ENCODE data around the gene ZMYND8. TPM values are rescaled to one million over a fixed set of nuclear protein-coding genes. Genes with fewer than 3 reads are reported as not detected.

ZMYND8 gene
- polyA plus RNA-seq, 1 donor from 2014 or later = 16.8 TPM

DNA sequence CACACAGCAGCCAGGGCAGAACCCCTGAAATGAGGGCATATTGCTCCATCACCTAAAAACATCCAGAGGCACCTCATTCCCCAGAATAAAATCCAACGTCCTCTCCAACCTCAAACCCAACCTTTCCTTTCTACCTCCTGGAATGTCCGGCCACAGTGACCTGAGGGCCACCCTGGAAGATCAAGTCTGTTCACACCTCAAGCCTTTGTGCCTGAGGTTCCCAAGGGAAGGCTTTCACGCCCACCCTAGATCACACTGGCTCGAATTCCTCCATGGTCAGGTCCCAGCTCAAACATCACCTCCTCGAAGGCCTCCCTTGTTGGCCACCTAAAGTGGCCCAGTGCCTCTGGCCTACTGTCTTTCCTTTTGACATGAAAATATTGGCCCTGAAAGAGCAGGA is 88.9 kb downstream of the ZMYND8 start:
- Histone ChIP-seq H3F3A (ENCODE audit: insufficient read depth, low read length, poor library complexity, severe bottlenecking) (no peaks in the 10 kb centered on the region), H3K9me2 (ENCODE audit: insufficient read depth, low read length) (no peaks in the 10 kb centered on the region), H3K79me2 (replicated peaks; ENCODE audit: insufficient read depth, low read length) (no peaks in the 10 kb centered on the region), H3K36me3 (ENCODE audit: insufficient read depth, low read length) (no peaks in the 10 kb centered on the region), H3K9me3 (ENCODE audit: low read length) (no peaks in the 10 kb centered on the region), H2AFZ (ENCODE audit: low read depth, low read length) (no peak overlapping the region), H3K4me2 (ENCODE audit: low read length) (no peak overlapping the region), H4K20me1 (ENCODE audit: insufficient read depth) (no peaks in the 10 kb centered on the region), H3K9ac (ENCODE audit: low read length) (no peak overlapping the region), H3K27me3 (ENCODE audit: insufficient read depth, low read depth, low read length) (no peaks in the 10 kb centered on the region), H3K4me3 (ENCODE audit: low read length) (no peak overlapping the region), H3K27ac (ENCODE audit: low read length) (no peak overlapping the region)
- TF ChIP-seq RAD21 (conservative IDR thresholded peaks at IDR 0.05) (no peak), EP300 (conservative IDR thresholded peaks at IDR 0.05; ENCODE audit: poor library complexity, severe bottlenecking) (no peak)

GRCh38 chr20:47266847-47267515 is 89.5 kb downstream of the ZMYND8 start:
- Histone ChIP-seq H3K4me2 (ENCODE audit: low read length) (no peak overlapping the region), H3K36me3 (ENCODE audit: insufficient read depth, low read length) (no peaks in the 10 kb centered on the region), H4K20me1 (ENCODE audit: insufficient read depth) (no peaks in the 10 kb centered on the region), H3K9me2 (ENCODE audit: insufficient read depth, low read length) (no peaks in the 10 kb centered on the region), H3K79me2 (replicated peaks; ENCODE audit: insufficient read depth, low read length) (no peaks in the 10 kb centered on the region), H3K9me3 (ENCODE audit: low read length) (no peaks in the 10 kb centered on the region), H3K27me3 (ENCODE audit: insufficient read depth, low read depth, low read length) (no peaks in the 10 kb centered on the region), H3F3A (ENCODE audit: insufficient read depth, low read length, poor library complexity, severe bottlenecking) (no peaks in the 10 kb centered on the region), H3K9ac (ENCODE audit: low read length) (no peak overlapping the region), H3K27ac (ENCODE audit: low read length) (no peak overlapping the region), H2AFZ (ENCODE audit: low read depth, low read length) (no peak overlapping the region), H3K4me3 (ENCODE audit: low read length) (no peak overlapping the region)
- TF ChIP-seq POLR2AphosphoS5 (IDR thresholded peaks at IDR 0.05) = no peak

GRCh38 chr20:47265984-47266383 is 90.5 kb downstream of the ZMYND8 start:
- no peak overlapping the region for H3K4me2 ChIP-seq (ENCODE audit: low read length)
- no peaks in the 10 kb centered on the region for H3K9me2 ChIP-seq (ENCODE audit: insufficient read depth, low read length)
- H3K9ac ChIP-seq (ENCODE audit: low read length) = no peak overlapping the region
- no peaks in the 10 kb centered on the region for H3K79me2 ChIP-seq (replicated peaks; ENCODE audit: insufficient read depth, low read length)
- no peak overlapping the region for H2AFZ ChIP-seq (ENCODE audit: low read depth, low read length)
- no peaks in the 10 kb centered on the region for H3K36me3 ChIP-seq (ENCODE audit: insufficient read depth, low read length)
- no peaks in the 10 kb centered on the region for H3K27me3 ChIP-seq (ENCODE audit: insufficient read depth, low read depth, low read length)
- H4K20me1 ChIP-seq (ENCODE audit: insufficient read depth) = no peaks in the 10 kb centered on the region
- H3K9me3 ChIP-seq (ENCODE audit: low read length) = no peaks in the 10 kb centered on the region
- no peaks in the 10 kb centered on the region for H3F3A ChIP-seq (ENCODE audit: insufficient read depth, low read length, poor library complexity, severe bottlenecking)
- H3K4me3 ChIP-seq (ENCODE audit: low read length) = no peak overlapping the region
- TF ChIP-seq EZH2 (IDR thresholded peaks at IDR 0.05; ENCODE audit: borderline replicate concordance, insufficient read depth, low read length, poor library complexity, severe bottlenecking) = no peak
- TF ChIP-seq RAD21 (conservative IDR thresholded peaks at IDR 0.05) = no peak
- no peak for TF ChIP-seq MXI1 (conservative IDR thresholded peaks at IDR 0.05; ENCODE audit: poor library complexity, severe bottlenecking)
- TF ChIP-seq TAF1 (IDR thresholded peaks at IDR 0.05; ENCODE audit: low read depth) = no peak
- TF ChIP-seq EP300 (conservative IDR thresholded peaks at IDR 0.05; ENCODE audit: poor library complexity, severe bottlenecking) = no peak
- TF ChIP-seq, protein P1, sequence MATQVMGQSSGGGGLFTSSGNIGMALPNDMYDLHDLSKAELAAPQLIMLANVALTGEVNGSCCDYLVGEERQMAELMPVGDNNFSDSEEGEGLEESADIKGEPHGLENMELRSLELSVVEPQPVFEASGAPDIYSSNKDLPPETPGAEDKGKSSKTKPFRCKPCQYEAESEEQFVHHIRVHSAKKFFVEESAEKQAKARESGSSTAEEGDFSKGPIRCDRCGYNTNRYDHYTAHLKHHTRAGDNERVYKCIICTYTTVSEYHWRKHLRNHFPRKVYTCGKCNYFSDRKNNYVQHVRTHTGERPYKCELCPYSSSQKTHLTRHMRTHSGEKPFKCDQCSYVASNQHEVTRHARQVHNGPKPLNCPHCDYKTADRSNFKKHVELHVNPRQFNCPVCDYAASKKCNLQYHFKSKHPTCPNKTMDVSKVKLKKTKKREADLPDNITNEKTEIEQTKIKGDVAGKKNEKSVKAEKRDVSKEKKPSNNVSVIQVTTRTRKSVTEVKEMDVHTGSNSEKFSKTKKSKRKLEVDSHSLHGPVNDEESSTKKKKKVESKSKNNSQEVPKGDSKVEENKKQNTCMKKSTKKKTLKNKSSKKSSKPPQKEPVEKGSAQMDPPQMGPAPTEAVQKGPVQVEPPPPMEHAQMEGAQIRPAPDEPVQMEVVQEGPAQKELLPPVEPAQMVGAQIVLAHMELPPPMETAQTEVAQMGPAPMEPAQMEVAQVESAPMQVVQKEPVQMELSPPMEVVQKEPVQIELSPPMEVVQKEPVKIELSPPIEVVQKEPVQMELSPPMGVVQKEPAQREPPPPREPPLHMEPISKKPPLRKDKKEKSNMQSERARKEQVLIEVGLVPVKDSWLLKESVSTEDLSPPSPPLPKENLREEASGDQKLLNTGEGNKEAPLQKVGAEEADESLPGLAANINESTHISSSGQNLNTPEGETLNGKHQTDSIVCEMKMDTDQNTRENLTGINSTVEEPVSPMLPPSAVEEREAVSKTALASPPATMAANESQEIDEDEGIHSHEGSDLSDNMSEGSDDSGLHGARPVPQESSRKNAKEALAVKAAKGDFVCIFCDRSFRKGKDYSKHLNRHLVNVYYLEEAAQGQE (IDR thresholded peaks at IDR 0.05; ENCODE audit: borderline replicate concordance) = no peak
- H3K27ac ChIP-seq (ENCODE audit: low read length) = no peak overlapping the region
